ENCODE results near the gene IFNGR1.

The IFNGR1 gene

GRCh38 chr6:137165375-137166246 lies 53.6 kb downstream of the IFNGR1 start:
- Histone ChIP-seq H3K9ac (ENCODE audit: low read depth, low read length, poor library complexity) (no peak overlapping the region), H2BK15ac (ENCODE audit: low read length) (no peak overlapping the region), H3K4ac (ENCODE audit: low read length) (no peak overlapping the region), H3K18ac (ENCODE audit: low read length) (no peak overlapping the region), H2AK5ac (ENCODE audit: low read depth, low read length) (no peak overlapping the region), H4K8ac (ENCODE audit: low read depth, low read length) (no peak overlapping the region), H3K14ac (ENCODE audit: low read length) (no peak overlapping the region), H3K27me3 (ENCODE audit: control insufficient read depth in 3 of 3, insufficient read depth in 3 of 3, low read depth in 1 of 3, low read length in 3 of 3) (no peaks in the 10 kb centered on the region), H2AFZ (ENCODE audit: low read length) (no peak overlapping the region), H2BK5ac (ENCODE audit: low read length) (no peak overlapping the region), H2BK12ac (ENCODE audit: low read length) (no peak overlapping the region), H3K4me1 (ENCODE audit: control insufficient read depth in 2 of 2, insufficient read depth in 1 of 2, low read depth in 1 of 2, low read length in 2 of 2) (no peaks in the 10 kb centered on the region), H3K9me3 (replicated peaks in 1 of 2; ENCODE audit: control insufficient read depth in 2 of 2, insufficient read depth in 1 of 2, low read depth in 1 of 2, low read length in 2 of 2) (peaks cover 8 to 12% of the 10 kb centered on the region in 2 donors), H3K4me2 (ENCODE audit: insufficient read depth, low read length, poor library complexity, severe bottlenecking) (no peak overlapping the region), H4K91ac (ENCODE audit: low read depth, low read length, poor library complexity) (no peak overlapping the region), H2BK120ac (ENCODE audit: low read depth, low read length) (no peak overlapping the region), H3K27ac (replicated peaks; ENCODE audit: low read length) (no peak overlapping the region), H3K79me1 (ENCODE audit: low read depth, low read length) (no peaks in the 10 kb centered on the region), H3K23ac (ENCODE audit: low read depth, low read length, poor library complexity) (no peak overlapping the region), H3K36me3 (replicated peaks in 1 of 2; ENCODE audit: control insufficient read depth in 2 of 2, insufficient read depth in 2 of 2, low read length in 2 of 2) (no peaks in the 10 kb centered on the region), H3K4me3 (ENCODE audit: low read length in 2 of 2) (no peak overlapping the region)
- WGBS, 2 donors (ENCODE audit: extremely low coverage in 2 of 2, insufficient read length in 2 of 2, insufficient replicate concordance in 1 of 2) = no CpG with 5 or more reads among the region's 9 CpGs
- DNase-seq (ENCODE audit: low spot score) = no peak

GRCh38 chr6:137163732-137164318 lies 55.4 kb downstream of the IFNGR1 start:
- Histone ChIP-seq H3K4me3 (ENCODE audit: low read length in 2 of 2) (no peak overlapping the region), H3K9ac (ENCODE audit: low read depth, low read length, poor library complexity) (no peak overlapping the region), H2AK5ac (ENCODE audit: low read depth, low read length) (no peak overlapping the region), H2BK12ac (ENCODE audit: low read length) (no peak overlapping the region), H3K4me1 (ENCODE audit: control insufficient read depth in 2 of 2, insufficient read depth in 1 of 2, low read depth in 1 of 2, low read length in 2 of 2) (no peaks in the 10 kb centered on the region), H3K14ac (ENCODE audit: low read length) (no peak overlapping the region), H2BK15ac (ENCODE audit: low read length) (no peak overlapping the region), H3K4ac (ENCODE audit: low read length) (no peak overlapping the region), H3K36me3 (replicated peaks in 1 of 2; ENCODE audit: control insufficient read depth in 2 of 2, insufficient read depth in 2 of 2, low read length in 2 of 2) (no peaks in the 10 kb centered on the region), H2AFZ (ENCODE audit: low read length) (no peak overlapping the region), H3K18ac (ENCODE audit: low read length) (no peak overlapping the region), H2BK120ac (ENCODE audit: low read depth, low read length) (no peak overlapping the region), H3K27me3 (ENCODE audit: control insufficient read depth in 3 of 3, insufficient read depth in 3 of 3, low read depth in 1 of 3, low read length in 3 of 3) (peaks cover 0 to 2% (median 0%) of the 10 kb centered on the region in 3 experiments), H2BK5ac (ENCODE audit: low read length) (no peak overlapping the region), H3K4me2 (ENCODE audit: insufficient read depth, low read length, poor library complexity, severe bottlenecking) (no peak overlapping the region), H4K91ac (ENCODE audit: low read depth, low read length, poor library complexity) (no peak overlapping the region), H3K79me1 (ENCODE audit: low read depth, low read length) (no peaks in the 10 kb centered on the region), H4K8ac (ENCODE audit: low read depth, low read length) (no peak overlapping the region), H3K9me3 (replicated peaks in 1 of 2; ENCODE audit: control insufficient read depth in 2 of 2, insufficient read depth in 1 of 2, low read depth in 1 of 2, low read length in 2 of 2) (peaks cover 8 to 12% of the 10 kb centered on the region in 2 donors), H3K23ac (ENCODE audit: low read depth, low read length, poor library complexity) (no peak overlapping the region), H3K27ac (replicated peaks; ENCODE audit: low read length) (no peak overlapping the region)
- DNase-seq (ENCODE audit: low spot score) = no peak
- no CpG with 5 or more reads among the region's 12 CpGs for WGBS, 2 donors (ENCODE audit: extremely low coverage in 2 of 2, insufficient read length in 2 of 2, insufficient replicate concordance in 1 of 2)

GRCh38 chr6:137162692-137163306 lies 56.4 kb downstream of the IFNGR1 start:
- Histone ChIP-seq H3K9ac (ENCODE audit: low read depth, low read length, poor library complexity) (no peak overlapping the region), H3K18ac (ENCODE audit: low read length) (no peak overlapping the region), H3K27ac (replicated peaks; ENCODE audit: low read length) (no peak overlapping the region), H3K23ac (ENCODE audit: low read depth, low read length, poor library complexity) (no peak overlapping the region), H3K4me3 (ENCODE audit: low read length in 2 of 2) (no peak overlapping the region), H3K36me3 (replicated peaks in 1 of 2; ENCODE audit: control insufficient read depth in 2 of 2, insufficient read depth in 2 of 2, low read length in 2 of 2) (no peaks in the 10 kb centered on the region), H3K4me2 (ENCODE audit: insufficient read depth, low read length, poor library complexity, severe bottlenecking) (no peak overlapping the region), H2AK5ac (ENCODE audit: low read depth, low read length) (no peak overlapping the region), H3K27me3 (ENCODE audit: control insufficient read depth in 3 of 3, insufficient read depth in 3 of 3, low read depth in 1 of 3, low read length in 3 of 3) (peaks cover 0 to 2% (median 0%) of the 10 kb centered on the region in 3 experiments), H3K4me1 (ENCODE audit: control insufficient read depth in 2 of 2, insufficient read depth in 1 of 2, low read depth in 1 of 2, low read length in 2 of 2) (no peaks in the 10 kb centered on the region), H2BK15ac (ENCODE audit: low read length) (no peak overlapping the region), H3K79me1 (ENCODE audit: low read depth, low read length) (no peaks in the 10 kb centered on the region), H2BK12ac (ENCODE audit: low read length) (no peak overlapping the region), H4K8ac (ENCODE audit: low read depth, low read length) (no peak overlapping the region), H3K14ac (ENCODE audit: low read length) (no peak overlapping the region), H2BK5ac (ENCODE audit: low read length) (no peak overlapping the region), H4K91ac (ENCODE audit: low read depth, low read length, poor library complexity) (no peak overlapping the region), H3K4ac (ENCODE audit: low read length) (no peak overlapping the region), H3K9me3 (replicated peaks in 1 of 2; ENCODE audit: control insufficient read depth in 2 of 2, insufficient read depth in 1 of 2, low read depth in 1 of 2, low read length in 2 of 2) (peaks cover 8 to 12% of the 10 kb centered on the region in 2 donors), H2BK120ac (ENCODE audit: low read depth, low read length) (no peak overlapping the region), H2AFZ (ENCODE audit: low read length) (no peak overlapping the region)
- no peak for DNase-seq (ENCODE audit: low spot score)
- no CpG with 5 or more reads among the region's 3 CpGs for WGBS, 2 donors (ENCODE audit: extremely low coverage in 2 of 2, insufficient read length in 2 of 2, insufficient replicate concordance in 1 of 2)

GRCh38 chr6:137161949-137162348 lies 57.2 kb downstream of the IFNGR1 start:
- Histone ChIP-seq H2BK120ac (ENCODE audit: low read depth, low read length) (no peak overlapping the region), H4K91ac (ENCODE audit: low read depth, low read length, poor library complexity) (no peak overlapping the region), H2BK15ac (ENCODE audit: low read length) (no peak overlapping the region), H3K36me3 (replicated peaks in 1 of 2; ENCODE audit: control insufficient read depth in 2 of 2, insufficient read depth in 2 of 2, low read length in 2 of 2) (no peaks in the 10 kb centered on the region), H3K4me1 (ENCODE audit: control insufficient read depth in 2 of 2, insufficient read depth in 1 of 2, low read depth in 1 of 2, low read length in 2 of 2) (no peaks in the 10 kb centered on the region), H3K79me1 (ENCODE audit: low read depth, low read length) (no peaks in the 10 kb centered on the region), H2BK5ac (ENCODE audit: low read length) (no peak overlapping the region), H3K27ac (replicated peaks; ENCODE audit: low read length) (no peak overlapping the region), H3K27me3 (ENCODE audit: control insufficient read depth in 3 of 3, insufficient read depth in 3 of 3, low read depth in 1 of 3, low read length in 3 of 3) (peaks cover 0 to 2% (median 0%) of the 10 kb centered on the region in 3 experiments), H3K4ac (ENCODE audit: low read length) (no peak overlapping the region), H3K18ac (ENCODE audit: low read length) (no peak overlapping the region), H3K23ac (ENCODE audit: low read depth, low read length, poor library complexity) (no peak overlapping the region), H3K4me2 (ENCODE audit: insufficient read depth, low read length, poor library complexity, severe bottlenecking) (no peak overlapping the region), H3K9me3 (replicated peaks in 1 of 2; ENCODE audit: control insufficient read depth in 2 of 2, insufficient read depth in 1 of 2, low read depth in 1 of 2, low read length in 2 of 2) (peaks cover 8 to 10% of the 10 kb centered on the region in 2 donors), H2BK12ac (ENCODE audit: low read length) (no peak overlapping the region), H2AFZ (ENCODE audit: low read length) (no peak overlapping the region), H4K8ac (ENCODE audit: low read depth, low read length) (no peak overlapping the region), H3K9ac (ENCODE audit: low read depth, low read length, poor library complexity) (no peak overlapping the region), H3K4me3 (ENCODE audit: low read length in 2 of 2) (no peak overlapping the region), H3K14ac (ENCODE audit: low read length) (no peak overlapping the region), H2AK5ac (ENCODE audit: low read depth, low read length) (no peak overlapping the region)
- DNase-seq (ENCODE audit: low spot score) = no peak
- no CpG with 5 or more reads among the region's 5 CpGs for WGBS, 2 donors (ENCODE audit: extremely low coverage in 2 of 2, insufficient read length in 2 of 2, insufficient replicate concordance in 1 of 2)

Data from neuronal stem cell (in vitro differentiated cells).